SKM-1 treated with dmso at 0.1 percent for 144 hours (cell line): ENCODE measurements around the gene OTOR.

Experiments
- DNase-seq: peaks from one replicate; lab custom pipeline; 2025; ENCODE audit not compliant: unreplicated experiment; lab: John Stamatoyannopoulos, UW

The OTOR gene, protein sequence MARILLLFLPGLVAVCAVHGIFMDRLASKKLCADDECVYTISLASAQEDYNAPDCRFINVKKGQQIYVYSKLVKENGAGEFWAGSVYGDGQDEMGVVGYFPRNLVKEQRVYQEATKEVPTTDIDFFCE

DNA sequence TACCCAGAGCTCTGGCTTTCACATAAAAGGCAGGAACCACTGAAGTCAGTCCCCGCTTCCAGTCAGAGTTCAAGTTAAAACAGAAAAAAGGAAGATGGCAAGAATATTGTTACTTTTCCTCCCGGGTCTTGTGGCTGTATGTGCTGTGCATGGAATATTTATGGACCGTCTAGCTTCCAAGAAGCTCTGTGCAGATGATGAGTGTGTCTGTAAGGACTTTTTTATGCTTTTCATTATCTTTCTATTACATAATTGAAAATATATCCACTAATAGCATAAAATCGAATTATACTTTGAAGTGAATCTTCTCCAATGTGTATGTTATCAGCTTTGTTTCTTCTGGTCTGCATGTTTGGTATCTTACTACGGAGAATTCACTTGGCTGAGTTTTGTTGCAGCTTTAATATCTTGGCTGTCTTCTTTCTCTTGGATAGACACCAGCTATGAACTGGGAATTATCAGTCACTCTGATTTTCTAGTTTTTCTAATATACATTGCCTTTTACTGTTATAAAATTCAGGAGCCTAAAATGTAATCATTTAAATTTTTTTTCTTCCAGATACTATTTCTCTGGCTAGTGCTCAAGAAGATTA is at the start of gene OTOR:
TSS of gene OTOR (plus strand) at position 51 of the 593 bp plus-strand sequence. CDS start at position 95, 44 bp downstream.
- DNase-seq = no peak

DNA sequence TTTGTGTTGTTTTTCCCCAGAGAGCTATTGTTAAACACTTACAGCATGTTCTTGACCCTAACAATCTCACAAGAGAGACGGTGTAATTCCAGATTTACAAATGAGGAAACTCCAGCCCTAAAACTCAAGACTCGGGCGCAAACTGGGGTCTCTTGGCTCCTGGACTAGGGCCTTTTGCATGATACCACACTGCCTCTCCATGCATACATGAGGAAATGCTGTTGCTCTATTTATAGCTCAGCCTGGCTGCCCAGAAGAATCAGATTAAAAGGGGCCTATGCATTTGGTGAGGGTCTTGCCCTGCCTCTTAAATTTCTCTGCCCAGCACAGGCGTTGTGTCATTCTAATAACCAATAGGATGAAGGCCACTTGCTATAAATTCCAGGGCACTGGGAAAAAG is 48.9 kb upstream of the OTOR start:
- DNase-seq = no peak

DNA sequence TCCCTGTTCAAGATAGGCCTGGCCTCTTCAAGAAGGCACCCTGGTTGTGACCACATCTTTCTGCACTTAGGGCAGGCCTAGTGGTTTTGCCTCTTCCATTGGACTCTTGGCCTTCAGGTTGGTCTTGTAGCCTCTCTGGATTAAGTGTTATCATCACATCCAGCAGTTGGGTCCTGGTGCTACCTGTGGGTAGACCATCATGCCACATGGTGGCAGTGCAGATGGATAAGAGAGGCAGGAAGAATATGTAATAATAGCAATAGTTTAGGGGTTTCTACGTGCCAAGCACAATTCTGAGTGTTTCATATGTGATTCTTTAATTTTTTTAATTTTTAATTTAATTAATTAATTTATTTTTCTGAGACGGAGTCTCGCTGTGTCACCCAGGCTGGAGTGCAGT is 46.9 kb upstream of the OTOR start:
- DNase-seq = peak; percentile 3

DNA sequence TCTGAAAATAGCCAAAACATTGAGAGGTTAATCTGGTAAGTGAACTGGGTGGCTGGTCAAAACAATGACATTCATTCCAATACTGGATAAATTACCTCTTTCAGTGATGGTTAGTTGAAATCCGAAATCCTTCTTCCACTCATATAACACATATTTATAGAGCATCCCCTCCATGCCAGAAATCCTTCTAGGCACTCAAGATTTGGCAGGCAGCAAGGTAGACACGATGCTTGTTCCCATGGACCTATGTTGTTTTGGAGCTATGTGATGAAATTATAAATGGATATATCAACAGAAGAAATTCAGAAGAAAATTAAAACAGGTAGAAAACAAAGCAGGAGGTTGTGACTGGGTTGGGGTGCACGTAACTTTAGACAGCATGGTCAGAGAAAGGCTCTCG is 44.6 kb upstream of the OTOR start:
- no peak for DNase-seq

DNA sequence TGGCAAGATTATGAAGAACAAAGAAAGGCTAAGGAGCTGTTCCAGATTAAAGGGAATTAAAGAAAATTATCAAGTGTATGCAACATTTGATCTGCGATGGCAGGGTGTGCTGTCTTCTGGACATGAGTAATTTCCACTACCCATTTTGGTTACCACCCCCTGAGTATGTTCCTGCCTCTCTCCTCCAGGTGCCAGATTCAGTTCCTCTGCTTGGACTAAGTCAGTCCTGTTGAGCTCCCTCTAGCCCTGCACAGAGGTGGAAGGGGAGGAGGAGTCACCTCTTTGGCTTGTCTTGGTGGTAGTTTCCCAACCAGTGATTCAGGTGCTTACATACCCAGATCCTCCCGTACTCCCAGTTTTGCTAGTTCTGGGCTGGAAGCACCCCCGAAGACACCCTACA is 40.5 kb upstream of the OTOR start:
- DNase-seq = no peak

DNA sequence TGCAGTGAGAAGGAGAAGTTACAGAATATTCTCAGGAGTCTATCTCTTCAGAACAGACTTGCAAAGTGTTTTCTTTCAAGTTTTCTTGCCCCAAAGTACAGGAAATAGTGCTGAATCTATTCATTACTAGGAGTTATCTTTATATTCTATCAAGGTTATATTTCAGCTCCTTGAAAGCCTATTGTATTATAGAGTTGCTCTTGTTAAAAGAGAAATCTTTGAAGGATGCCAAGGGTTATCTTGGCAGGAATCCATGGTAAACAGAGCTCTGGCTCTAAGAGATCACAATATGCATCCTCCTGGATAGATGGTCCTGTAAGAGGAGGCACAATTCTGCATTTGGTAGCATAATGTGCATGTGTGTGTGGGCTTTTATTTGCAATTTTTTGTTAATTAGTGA is 39.6 kb upstream of the OTOR start:
- DNase-seq = no peak

DNA sequence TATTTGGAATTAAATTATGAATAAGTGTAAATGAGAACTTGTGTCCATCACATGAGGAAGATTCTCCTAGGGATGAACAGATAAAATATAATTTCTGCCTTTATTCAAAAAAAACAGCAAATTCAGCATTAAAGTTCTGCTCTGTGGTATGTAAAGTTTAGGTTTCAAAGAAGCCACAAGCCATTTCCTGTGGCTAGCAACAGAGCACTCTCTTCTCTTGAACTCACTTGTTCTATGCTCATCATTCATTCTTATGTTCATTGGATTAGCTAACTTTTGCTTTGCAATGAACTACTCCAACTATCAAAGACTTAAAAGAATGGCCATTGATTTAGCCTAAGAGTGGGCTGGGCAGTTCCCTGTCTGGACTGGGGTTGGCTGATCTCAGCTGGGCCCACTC is 39.1 kb upstream of the OTOR start:
- DNase-seq = peak; percentile 3

DNA sequence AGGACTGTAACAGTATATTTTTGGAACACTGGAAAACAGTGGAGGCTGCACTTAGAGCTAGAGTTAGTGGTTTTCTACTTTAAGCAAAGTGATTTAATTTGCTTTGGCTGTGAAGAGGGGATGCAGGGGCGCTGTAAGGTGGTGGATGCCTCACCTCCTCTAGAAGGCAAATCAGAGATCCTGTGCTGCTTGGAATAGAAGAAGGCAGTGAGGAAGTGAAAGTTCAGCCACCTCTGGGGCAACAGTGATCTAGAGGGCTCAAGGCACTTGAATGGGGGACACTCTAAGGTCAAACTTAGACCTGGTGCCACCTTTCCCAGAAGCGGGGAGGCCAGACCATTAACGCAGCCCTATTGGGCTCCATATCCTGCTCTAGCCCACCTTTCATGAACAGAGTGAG is 37.4 kb upstream of the OTOR start:
- no peak for DNase-seq

DNA sequence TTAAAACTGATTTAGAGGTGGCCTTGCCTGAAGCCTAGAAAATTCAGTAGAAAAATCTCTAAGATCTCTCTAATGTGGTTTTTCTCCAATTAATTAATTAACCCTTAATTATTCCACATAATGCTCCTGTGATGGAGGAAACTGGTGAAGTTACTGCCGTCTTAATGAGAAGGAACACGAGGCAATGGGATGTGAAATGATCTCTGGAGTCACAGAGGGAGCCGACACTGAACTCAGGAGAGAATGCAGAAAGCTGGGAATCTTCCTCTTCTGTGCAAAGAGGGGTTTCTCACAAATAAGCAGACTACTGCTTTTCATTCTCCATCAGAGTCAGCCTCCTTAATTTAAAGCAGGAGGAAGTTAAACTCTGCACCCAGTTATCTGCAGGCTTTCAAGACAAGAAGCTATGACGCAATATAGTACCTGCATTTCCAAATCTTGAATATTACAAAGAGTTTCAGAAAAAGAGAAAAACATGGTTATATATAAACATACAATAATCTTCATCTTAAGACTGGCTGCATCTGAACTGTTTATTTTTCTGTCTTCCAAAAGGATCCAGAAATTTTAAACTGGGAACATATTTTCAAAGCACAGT is 36.4 kb upstream of the OTOR start:
- peak; percentile 49 for DNase-seq

DNA sequence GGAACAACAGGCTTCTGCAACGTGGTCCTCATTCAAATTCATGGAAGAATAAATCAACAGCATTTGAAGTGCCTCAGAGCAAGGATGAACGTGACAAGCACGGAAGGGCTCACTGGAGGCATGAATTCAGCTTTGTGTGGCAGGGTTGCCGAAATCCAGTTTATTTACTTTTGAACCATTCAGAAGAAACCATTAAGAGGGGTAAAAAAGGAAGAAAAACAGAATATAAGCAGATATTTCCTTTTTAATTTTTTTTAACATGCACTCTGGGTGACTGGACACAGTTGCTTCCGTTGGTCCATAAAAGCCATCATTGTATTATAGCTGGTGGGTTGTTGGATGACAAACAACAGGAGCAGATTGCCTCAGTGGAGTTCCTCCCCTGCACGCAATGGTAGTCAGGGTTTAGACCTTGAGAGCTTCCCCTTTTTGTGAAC is 35.6 kb upstream of the OTOR start:
- peak; percentile 19 for DNase-seq

DNA sequence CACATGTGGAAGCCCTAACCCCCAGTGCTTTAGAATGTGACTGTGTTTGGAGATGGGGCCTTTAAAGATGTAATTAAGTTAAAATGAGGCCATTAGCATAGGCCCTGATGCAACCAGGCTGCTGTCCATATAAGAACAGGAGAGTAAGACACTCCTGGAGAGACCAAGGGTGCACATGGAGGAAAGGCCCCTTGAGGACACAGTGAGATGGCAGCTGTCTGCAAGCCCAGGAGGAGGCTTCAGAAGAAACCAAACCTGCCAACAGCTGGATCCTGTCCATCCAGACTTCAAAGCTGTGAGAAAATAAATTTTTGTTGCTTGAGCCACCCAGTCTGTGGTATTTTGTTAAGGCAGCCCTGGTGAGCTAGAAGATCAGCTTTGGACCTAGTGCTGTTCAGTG is 35.1 kb upstream of the OTOR start:
- no peak for DNase-seq

DNA sequence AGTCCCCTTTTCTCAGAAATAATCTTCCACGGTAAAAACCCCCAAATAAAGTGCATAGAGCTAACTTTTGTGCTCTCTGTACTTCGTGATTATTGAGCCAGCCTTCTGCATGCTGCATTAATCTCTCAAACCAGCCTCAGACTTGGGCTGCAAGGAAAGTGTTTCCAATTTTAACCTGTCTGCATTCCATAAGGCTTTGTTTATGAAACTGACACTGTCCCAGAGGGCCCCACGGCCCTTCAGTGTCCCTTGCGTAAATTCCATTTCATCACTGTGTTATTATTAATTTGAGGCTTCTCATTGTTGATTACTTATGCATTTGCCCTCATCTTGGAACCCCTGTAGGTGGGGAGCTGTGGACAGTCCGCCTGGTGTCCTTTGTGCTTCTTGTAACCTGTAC is 33.9 kb upstream of the OTOR start:
- no peak for DNase-seq

DNA sequence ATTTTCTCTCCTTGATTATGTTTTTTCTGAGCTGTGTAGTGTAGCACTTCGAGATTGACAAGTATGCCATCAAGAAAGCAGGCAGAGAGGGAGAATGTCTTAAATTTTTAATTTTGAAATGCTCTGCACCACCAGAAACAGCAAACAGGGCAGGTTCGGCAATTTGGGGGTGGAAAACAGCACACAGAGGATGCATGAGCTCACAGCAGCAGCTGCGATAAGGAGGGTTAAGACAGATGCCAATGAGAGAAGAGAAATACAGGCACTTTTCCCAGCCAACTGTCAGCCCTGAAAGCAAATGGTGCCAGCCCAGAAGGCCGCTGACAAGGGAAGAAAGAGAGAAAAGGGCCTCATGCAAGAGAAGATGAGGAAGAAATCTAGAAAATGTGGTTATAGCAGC is 33.4 kb upstream of the OTOR start:
- DNase-seq = no peak

DNA sequence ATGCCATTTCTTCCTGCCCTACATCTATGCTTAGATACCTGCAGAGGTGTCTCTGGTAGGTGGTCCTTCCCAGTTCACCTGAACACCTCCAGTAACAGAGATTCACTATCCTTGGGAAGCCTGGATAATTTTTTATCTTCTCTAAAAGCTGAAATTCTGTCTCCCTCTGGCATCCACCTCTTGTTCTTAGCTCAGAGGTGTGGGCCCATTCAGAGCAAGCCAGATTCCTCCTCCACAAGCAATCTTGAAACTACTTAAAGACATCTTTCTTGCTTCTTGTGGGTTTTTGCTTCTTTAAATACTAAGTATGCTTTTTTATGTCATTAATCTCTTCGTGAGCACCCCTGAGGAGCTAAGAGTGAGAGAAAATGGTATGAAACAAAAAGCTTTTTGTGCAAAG is 28.7 kb upstream of the OTOR start:
- no peak for DNase-seq

DNA sequence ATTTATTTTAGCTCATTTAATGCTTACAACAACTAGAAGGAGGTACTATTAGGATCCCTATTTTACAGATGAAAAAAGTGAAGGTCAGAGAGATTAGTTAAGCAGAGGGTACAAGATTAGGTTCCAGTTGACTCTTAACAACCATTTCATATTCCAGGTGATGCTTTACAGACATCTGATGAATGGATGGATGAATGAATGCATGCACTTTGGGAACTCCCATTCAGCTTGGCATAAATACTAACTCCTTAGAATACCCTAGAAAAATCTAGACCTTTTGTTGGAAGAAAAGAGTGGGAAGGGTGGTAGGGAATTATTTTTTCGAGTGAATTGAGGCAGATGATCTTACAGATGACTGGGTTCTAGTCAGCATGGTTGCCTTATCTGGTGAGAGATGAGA is 19.1 kb upstream of the OTOR start:
- no peak for DNase-seq

DNA sequence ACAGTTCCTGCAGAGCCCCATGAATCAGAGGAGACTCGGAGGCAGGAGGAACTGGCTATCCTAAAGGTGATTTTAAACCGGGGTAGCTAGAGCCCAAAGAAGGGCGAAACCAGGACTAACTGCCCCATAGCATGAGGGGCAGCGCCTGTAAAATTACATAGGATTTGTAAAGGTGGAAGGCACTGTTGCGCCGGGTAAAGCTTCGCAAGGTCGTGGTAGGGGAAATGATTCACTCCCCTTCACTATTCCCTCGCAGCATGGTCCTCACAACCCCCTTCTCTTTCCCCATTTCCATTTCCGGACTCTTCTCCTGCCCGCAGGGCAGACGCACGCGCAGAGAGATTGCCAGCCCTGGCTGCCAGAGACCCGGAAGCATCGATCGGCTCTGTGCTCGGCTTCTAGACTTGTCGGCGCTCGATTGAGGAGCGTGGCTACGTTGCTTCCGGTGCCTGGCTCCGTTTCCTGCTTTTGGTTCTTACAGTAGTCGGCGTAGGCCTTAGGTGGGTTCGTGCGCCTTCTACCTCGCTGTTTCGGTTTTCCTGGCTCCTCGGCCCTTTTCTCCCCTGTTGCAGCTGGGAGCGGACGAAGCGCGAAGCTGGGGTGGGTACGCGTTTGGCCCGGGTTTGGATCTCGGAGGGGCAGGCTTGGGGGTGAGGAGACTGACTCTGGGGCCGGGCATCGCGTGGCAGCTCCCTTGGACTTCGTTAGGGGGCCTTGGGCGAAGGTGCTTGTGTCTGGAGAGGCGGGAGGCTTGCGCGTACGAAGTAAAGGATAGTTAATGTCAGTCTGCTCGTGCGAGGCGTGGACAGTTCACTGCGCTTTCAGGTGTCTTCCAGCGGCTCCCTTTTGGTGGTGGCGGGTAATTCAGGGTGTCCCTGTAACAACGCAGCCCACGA is 18.3 kb upstream of the OTOR start, which contains the start of gene SNRPB2:
TSS of gene SNRPB2 (plus strand) at position 462 of the 896 bp plus-strand sequence. CDS start 1,677 bp downstream, outside the sequence.
- peak; percentile 68 for DNase-seq

DNA sequence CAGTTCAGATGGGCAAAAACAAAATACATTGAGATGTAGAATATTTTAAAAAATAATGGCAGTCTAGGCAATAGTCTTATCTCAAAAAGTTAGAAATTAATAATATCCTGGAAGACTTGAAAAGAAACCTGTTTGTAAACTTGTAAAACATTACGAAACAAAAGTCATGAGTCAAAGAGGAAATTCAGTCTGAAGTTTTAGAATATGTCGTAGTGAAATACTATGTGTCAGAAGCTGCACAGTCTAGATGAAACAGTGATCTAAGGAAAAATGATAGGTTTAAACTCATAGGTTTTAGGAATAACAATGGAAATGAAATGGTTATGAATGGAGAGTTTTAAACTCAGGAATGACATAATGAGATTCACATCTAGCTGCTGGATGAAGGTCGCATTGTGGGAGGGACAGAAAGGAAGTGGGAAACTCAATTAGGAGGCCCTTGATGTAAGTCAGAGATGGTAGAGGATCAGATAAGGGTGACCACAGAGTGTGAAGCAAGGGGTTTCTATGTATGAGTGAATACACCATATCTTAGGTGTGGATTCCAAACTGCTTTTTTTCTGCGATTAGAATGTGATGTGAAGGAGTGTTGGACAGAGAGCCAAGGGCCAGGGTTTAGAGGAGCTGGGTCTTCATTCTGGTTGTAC is 15.5 kb upstream of the OTOR start:
- peak; percentile 22 for DNase-seq

DNA sequence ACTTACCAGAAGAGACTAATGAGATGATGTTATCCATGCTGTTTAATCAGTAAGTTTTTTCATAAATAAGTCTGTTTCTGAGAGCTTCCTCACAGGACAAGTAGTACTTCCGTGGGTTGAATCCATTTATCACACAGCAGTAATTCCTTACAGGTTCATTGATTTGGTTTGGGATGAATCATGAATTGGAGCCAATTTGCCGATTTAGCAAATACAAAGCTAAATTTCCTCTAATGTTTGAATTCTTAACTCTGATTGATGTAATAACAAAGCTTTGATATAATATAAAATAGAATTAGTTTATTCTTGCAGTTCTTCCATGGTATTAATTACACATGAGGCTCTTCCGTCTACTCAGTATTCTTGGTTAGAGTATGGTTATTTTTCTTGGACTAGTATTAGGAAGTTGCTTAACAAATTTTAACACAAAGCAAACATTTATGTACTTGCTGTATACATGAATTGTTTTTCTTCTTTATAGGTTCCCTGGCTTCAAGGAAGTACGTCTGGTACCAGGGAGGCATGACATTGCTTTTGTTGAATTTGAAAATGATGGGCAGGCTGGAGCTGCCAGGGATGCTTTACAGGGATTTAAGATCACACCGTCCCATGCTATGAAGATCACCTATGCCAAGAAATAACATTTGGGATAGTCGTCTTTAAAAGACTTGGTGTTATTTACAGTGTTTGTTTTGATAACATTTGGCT is 7.6 kb upstream of the OTOR start:
- DNase-seq = no peak

DNA sequence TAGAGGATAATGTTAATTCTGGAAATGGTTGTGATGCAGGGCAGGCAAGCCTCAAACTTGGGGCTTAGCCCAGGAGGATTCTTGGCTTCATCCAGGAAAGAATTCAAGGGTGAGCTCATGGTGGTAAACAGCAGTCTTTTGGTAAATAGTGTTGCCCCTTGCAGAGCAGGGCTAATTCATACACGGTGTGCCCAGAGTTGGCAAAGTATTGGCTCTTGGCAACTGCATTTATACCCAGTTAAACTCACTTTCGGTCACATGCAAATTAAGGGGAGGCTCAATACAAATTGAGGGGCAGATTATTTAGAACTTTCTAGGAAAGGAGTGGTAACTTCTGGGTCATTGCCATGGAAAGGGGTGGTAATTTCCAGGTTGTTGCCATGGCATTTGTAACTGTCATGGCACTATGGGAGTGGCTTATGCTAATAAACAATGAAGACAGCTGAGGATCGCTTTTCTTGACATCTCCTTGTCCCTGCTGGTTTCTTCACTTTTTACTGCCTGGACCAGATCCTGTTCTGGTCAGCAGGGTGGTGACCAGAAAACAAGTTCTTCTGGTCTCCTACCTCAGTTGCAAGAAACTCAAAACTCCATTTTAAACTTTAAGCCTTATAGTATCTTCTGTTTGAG is 3.9 kb upstream of the OTOR start:
- no peak for DNase-seq

DNA sequence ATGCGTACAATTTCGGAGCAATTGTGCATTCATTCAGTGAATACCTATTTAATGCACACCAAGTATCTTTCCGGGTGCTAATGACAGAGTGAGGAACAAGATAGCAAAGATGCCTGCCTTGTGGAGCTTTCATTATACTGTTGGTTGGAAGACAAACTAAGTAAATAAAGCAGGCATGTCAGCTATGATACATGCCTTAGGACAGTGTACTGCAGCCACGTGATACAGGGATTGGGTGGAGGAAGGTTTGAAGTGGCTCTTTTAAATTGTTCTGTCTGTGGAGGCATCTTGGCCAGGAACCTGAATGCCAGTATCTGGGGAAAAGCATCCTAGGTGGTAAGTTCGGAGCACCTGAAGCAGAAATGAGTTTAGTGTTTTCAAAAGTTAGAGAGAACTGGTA is 3.0 kb upstream of the OTOR start:
- DNase-seq = no peak
